Adipose tissue (tissue), 3 donors: ENCODE results near the gene TTC23. TPM values are rescaled to one million over a fixed set of nuclear protein-coding genes. Genes with fewer than 3 reads are reported as not detected.

Experiments used
- H3K27ac ChIP-seq: one replicate; pipeline ENCODE4 v1.5.1; 2013; ENCODE audit warnings: low read depth, low read length
- WGBS, 3 donors: extraction: QIAGEN DNeasy Blood & Tissue Kit; methylation state at CpG; one replicate each; pipeline ENCODE4 v1.1.7; 2013; 5-methylcytosine and 5-hydroxymethylcytosine counted together
- polyA plus RNA-seq, 3 donors: library from polyadenylated mRNA; stranded (reverse); fragments of 200-250 nt; gene quantifications; one replicate each; pipeline ENCODE4 v1.2.3, GENCODE V29; 2013
- donor health status: healthy with polysubstance abuse.
- donor health status: Bipolar disorder and iron deficiency.
- donor health status: healthy.

The TTC23 gene
- 1 to 10 TPM; 6.2 to 9.7 (median 8.8) TPM for polyA plus RNA-seq

- 3 to 11% (median 3%) methylated on average over 14 of the region's 14 CpGs for WGBS, 3 donors
Measured at GRCh38 chr15:99249270-99249841, at the start of gene TTC23. TSS of gene TTC23 (minus strand) at chr15:99249581. CDS start at chr15:99228712, 20,869 bp downstream.

GRCh38 chr15:99296386-99296785, 47.0 kb upstream of the TTC23 start:
- 84 to 95% (median 87%) methylated on average over 2 of the region's 2 CpGs for WGBS, 3 donors

More at GRCh38 chr15:99249270-99249841, at the start of gene TTC23:
- no peak within 1 kb of the TSS for H3K27ac ChIP-seq

GRCh38 chr15:99295840-99296239, 46.5 kb upstream of the TTC23 start:
- no peak overlapping the region for H3K27ac ChIP-seq

More at GRCh38 chr15:99296386-99296785, 47.0 kb upstream of the TTC23 start:
- no peak overlapping the region for H3K27ac ChIP-seq

GRCh38 chr15:99291643-99292042, 42.3 kb upstream of the TTC23 start:
- H3K27ac ChIP-seq: no peak overlapping the region

GRCh38 chr15:99283717-99284116, 34.3 kb upstream of the TTC23 start:
- no peak overlapping the region for H3K27ac ChIP-seq

- WGBS, 3 donors: 77 to 90% (median 88%) methylated on average over 5 of the region's 5 CpGs
- H3K27ac ChIP-seq: no peak overlapping the region
Measured at GRCh38 chr15:99282586-99282985, 33.2 kb upstream of the TTC23 start.

- no peak overlapping the region for H3K27ac ChIP-seq
Measured at GRCh38 chr15:99282121-99282520, 32.7 kb upstream of the TTC23 start.

- WGBS, 3 donors: 87 to 95% (median 91%) methylated on average over 3 of the region's 3 CpGs
- no peak overlapping the region for H3K27ac ChIP-seq
Measured at GRCh38 chr15:99279827-99280226, 30.4 kb upstream of the TTC23 start.

GRCh38 chr15:99279290-99279689, 29.9 kb upstream of the TTC23 start:
- H3K27ac ChIP-seq: no peak overlapping the region
- 64 to 93% (median 70%) methylated on average over 3 of the region's 3 CpGs for WGBS, 3 donors

- H3K27ac ChIP-seq: no peak overlapping the region
- 90 to 92% (median 91%) methylated on average over 9 of the region's 9 CpGs for WGBS, 3 donors
Measured at GRCh38 chr15:99275525-99276128, 26.2 kb upstream of the TTC23 start.

- WGBS, 3 donors: 97 to 98% (median 98%) methylated on average over 2 of the region's 2 CpGs
- no peak overlapping the region for H3K27ac ChIP-seq
Measured at GRCh38 chr15:99275061-99275460, 25.7 kb upstream of the TTC23 start.

GRCh38 chr15:99273801-99274200, 24.4 kb upstream of the TTC23 start:
- H3K27ac ChIP-seq: no peak overlapping the region
- 63 to 82% (median 69%) methylated on average over 3 of the region's 3 CpGs for WGBS, 3 donors

- WGBS, 3 donors: 31 to 81% (median 81%) methylated on average over 5 of the region's 5 CpGs
- no peak overlapping the region for H3K27ac ChIP-seq
Measured at GRCh38 chr15:99268431-99268830, 19.1 kb upstream of the TTC23 start.

GRCh38 chr15:99267957-99268356, 18.6 kb upstream of the TTC23 start:
- no peak overlapping the region for H3K27ac ChIP-seq
- 16 to 96% (median 86%) methylated on average over 3 of the region's 3 CpGs for WGBS, 3 donors

- 83 to 87% (median 86%) methylated on average over 3 of the region's 3 CpGs for WGBS, 3 donors
Measured at GRCh38 chr15:99265541-99266070, 16.2 kb upstream of the TTC23 start.

GRCh38 chr15:99264125-99264524, 14.7 kb upstream of the TTC23 start:
- no peak overlapping the region for H3K27ac ChIP-seq
- 78 to 86% (median 80%) methylated on average over 5 of the region's 5 CpGs for WGBS, 3 donors

More at GRCh38 chr15:99265541-99266070, 16.2 kb upstream of the TTC23 start:
- H3K27ac ChIP-seq: no peak overlapping the region

- 81 to 95% (median 94%) methylated on average over 12 of the region's 12 CpGs for whole genome bisulfite sequencing, 3 donors
Measured at GRCh38 chr15:99257107-99257750, 7.8 kb upstream of the TTC23 start.

GRCh38 chr15:99253381-99254090, 4.2 kb upstream of the TTC23 start:
- H3K27ac ChIP-seq: no peak overlapping the region
- 82 to 98% (median 86%) methylated on average over 6 of the region's 6 CpGs for WGBS, 3 donors

More at GRCh38 chr15:99257107-99257750, 7.8 kb upstream of the TTC23 start:
- H3K27ac ChIP-seq: no peak overlapping the region

GRCh38 chr15:99252326-99252725, 2.9 kb upstream of the TTC23 start:
- no peak overlapping the region for H3K27ac ChIP-seq
- 36 to 83% (median 64%) methylated on average over 7 of the region's 7 CpGs for WGBS, 3 donors
